Peyer's patch (tissue), 4 donors: Measurements from ENCODE around the gene ACTA1.

ENCODE experiments used
- POLR2A ChIP-seq, 2 donors: fragments of 450-650 bp; IDR thresholded peaks; one replicate each; pipeline ENCODE4 v1.5.1; 2017; ENCODE audit warnings: antibody characterized with exemption in 2 of 2, mild to moderate bottlenecking in 2 of 2, moderate library complexity in 2 of 2
- TF ChIP-seq, protein P1 (sequence below), 6 experiments: fragments of 450-650 bp in 4 of 6; fragments of 200-600 bp in 2 of 6; sonication (generic) in 1 of 6; IDR thresholded peaks; one replicate each; pipeline ENCODE4 v1.5.1; 2017 to 2019; ENCODE audit warnings: antibody characterized with exemption in 6 of 6, mild to moderate bottlenecking in 3 of 6, moderate library complexity in 1 of 6

DNA sequence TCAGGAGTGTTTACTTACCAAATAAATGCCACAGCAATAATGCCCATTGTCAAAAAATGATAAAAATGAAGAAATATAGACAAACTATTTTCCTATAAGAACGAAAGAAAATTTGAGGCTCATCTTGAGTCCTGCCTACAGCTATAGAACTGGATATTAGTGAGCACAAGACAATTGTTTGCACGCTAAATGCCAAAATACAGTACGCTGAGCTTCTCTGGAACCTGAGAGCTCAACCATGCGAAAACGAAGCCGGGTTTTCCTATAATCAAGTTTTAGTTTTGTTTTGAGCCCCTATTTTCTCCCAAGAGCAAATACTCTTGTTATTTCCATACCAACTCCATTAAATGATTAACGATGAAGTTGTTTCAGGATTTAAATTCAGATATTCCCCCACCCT lies 49.1 kb downstream of the ACTA1 start:
- no peak for TF ChIP-seq POLR2A (IDR thresholded peaks at IDR 0.05)
- TF ChIP-seq, protein P1, sequence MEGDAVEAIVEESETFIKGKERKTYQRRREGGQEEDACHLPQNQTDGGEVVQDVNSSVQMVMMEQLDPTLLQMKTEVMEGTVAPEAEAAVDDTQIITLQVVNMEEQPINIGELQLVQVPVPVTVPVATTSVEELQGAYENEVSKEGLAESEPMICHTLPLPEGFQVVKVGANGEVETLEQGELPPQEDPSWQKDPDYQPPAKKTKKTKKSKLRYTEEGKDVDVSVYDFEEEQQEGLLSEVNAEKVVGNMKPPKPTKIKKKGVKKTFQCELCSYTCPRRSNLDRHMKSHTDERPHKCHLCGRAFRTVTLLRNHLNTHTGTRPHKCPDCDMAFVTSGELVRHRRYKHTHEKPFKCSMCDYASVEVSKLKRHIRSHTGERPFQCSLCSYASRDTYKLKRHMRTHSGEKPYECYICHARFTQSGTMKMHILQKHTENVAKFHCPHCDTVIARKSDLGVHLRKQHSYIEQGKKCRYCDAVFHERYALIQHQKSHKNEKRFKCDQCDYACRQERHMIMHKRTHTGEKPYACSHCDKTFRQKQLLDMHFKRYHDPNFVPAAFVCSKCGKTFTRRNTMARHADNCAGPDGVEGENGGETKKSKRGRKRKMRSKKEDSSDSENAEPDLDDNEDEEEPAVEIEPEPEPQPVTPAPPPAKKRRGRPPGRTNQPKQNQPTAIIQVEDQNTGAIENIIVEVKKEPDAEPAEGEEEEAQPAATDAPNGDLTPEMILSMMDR (IDR thresholded peaks at IDR 0.05): no peak
